GM12878 (cell line): ENCODE data around the gene DRAP1. TPM values are rescaled to one million over a fixed set of nuclear protein-coding genes. Genes with fewer than 3 reads are reported as not detected.

Experiments used
- ASH2L ChIP-seq: fragments of 300-600, 200-600 bp; sonication (generic); IDR thresholded peaks from 2 replicates; pipeline ENCODE4 v1.6.1; 2017; ENCODE audit warnings: low read depth, mild to moderate bottlenecking, borderline replicate concordance
- BACH1 ChIP-seq: fragments of 450-650 bp; IDR thresholded peaks from 2 replicates; pipeline ENCODE4 v1.6.1; 2017; ENCODE audit warnings: mild to moderate bottlenecking, borderline replicate concordance
- CBFB ChIP-seq: IDR thresholded peaks from 2 replicates; pipeline ENCODE4 v1.6.1; 2016; ENCODE audit warnings: antibody characterized with exemption, low read depth
- CEBPB ChIP-seq, 2 experiments: fragments of 150-350 bp in 1 of 2; IDR thresholded peaks; 2 replicates each; pipeline ENCODE4 v1.6.1; 2012 to 2014; ENCODE audit warnings: low read depth in 2 of 2, low read length in 2 of 2, borderline replicate concordance in 1 of 2, inconsistent platforms in 1 of 2
- CUX1 ChIP-seq: IDR thresholded peaks from 2 replicates; pipeline ENCODE4 v1.6.1; 2012; ENCODE audit warnings: improper control_type of control experiment, low read depth, low read length; ENCODE audit not compliant: insufficient replicate concordance
- FOXK2 ChIP-seq: fragments of 450-650 bp; IDR thresholded peaks from 2 replicates; pipeline ENCODE4 v1.6.1; 2017; ENCODE audit warnings: mild to moderate bottlenecking, moderate library complexity
- JUND ChIP-seq: IDR thresholded peaks from 2 replicates; pipeline ENCODE4 v1.6.1; 2012; ENCODE audit warnings: low read depth, mild to moderate bottlenecking, low read length, improper control_type of control experiment, moderate library complexity
- KDM1A ChIP-seq: fragments of 200-600 bp; sonication (generic); IDR thresholded peaks from 2 replicates; pipeline ENCODE4 v1.6.1; 2016; ENCODE audit warnings: borderline replicate concordance
- MLLT1 ChIP-seq: fragments of 450-650 bp; IDR thresholded peaks from 2 replicates; pipeline ENCODE4 v1.6.1; 2016; ENCODE audit warnings: mild to moderate bottlenecking
- MTA3 ChIP-seq: IDR thresholded peaks from 2 replicates; pipeline ENCODE4 v1.6.1; 2012; ENCODE audit warnings: low read length, inconsistent platforms, borderline replicate concordance
- MYB ChIP-seq: fragments of 150-350 bp; IDR thresholded peaks from 2 replicates; pipeline ENCODE4 v1.6.1; 2014; ENCODE audit warnings: mild to moderate bottlenecking, low read depth, low read length, borderline replicate concordance
- NR2C1 ChIP-seq: fragments of 450-650 bp; IDR thresholded peaks from 2 replicates; pipeline ENCODE4 v1.6.1; 2017; ENCODE audit warnings: antibody characterized with exemption, mild to moderate bottlenecking, moderate library complexity
- NRF1 ChIP-seq: conservative IDR thresholded peaks from 2 replicates; pipeline ENCODE4 v1.6.1; 2011; ENCODE audit warnings: mild to moderate bottlenecking, low read depth, low read length, improper control_type of control experiment
- RELA ChIP-seq: fragments of 450-650 bp; IDR thresholded peaks from 2 replicates; pipeline ENCODE4 v1.8.0; 2014; ENCODE audit warnings: borderline replicate concordance; ENCODE audit not compliant: partially characterized antibody
- RUNX3 ChIP-seq: IDR thresholded peaks from 2 replicates; pipeline ENCODE4 v1.6.1; 2012; ENCODE audit warnings: low read length, inconsistent platforms
- SIX5 ChIP-seq: IDR thresholded peaks from 2 replicates; pipeline ENCODE4 v1.6.1; 2011; ENCODE audit warnings: mild to moderate bottlenecking, low read depth, low read length, moderate library complexity; ENCODE audit not compliant: severe bottlenecking
- SMAD1 ChIP-seq: fragments of 450-650 bp; IDR thresholded peaks from 2 replicates; pipeline ENCODE4 v1.6.1; 2018; ENCODE audit warnings: mild to moderate bottlenecking, low read depth; ENCODE audit not compliant: partially characterized antibody
- SP1 ChIP-seq: IDR thresholded peaks from one replicate; pipeline ENCODE4 v1.6.1; 2011; ENCODE audit warnings: low read depth, low read length
- SREBF2 ChIP-seq: IDR thresholded peaks from 2 replicates; pipeline ENCODE4 v1.6.1; 2012; ENCODE audit warnings: mild to moderate bottlenecking, low read length
- YY1 ChIP-seq: IDR thresholded peaks from 2 replicates; pipeline ENCODE4 v1.6.1; 2011; ENCODE audit warnings: low read depth, mild to moderate bottlenecking, low read length
- ZBTB11 ChIP-seq: fragments of 450-650 bp; formaldehyde crosslinking; IDR thresholded peaks from 2 replicates; pipeline ENCODE4 v1.5.0; 2022; ENCODE audit warnings: mild to moderate bottlenecking, missing genetic modification characterization
- polyA plus RNA-seq, 11 experiments: library from polyadenylated mRNA; depleted of rRNA in 4 of 11; unstranded in 6 of 11; stranded (reverse) in 5 of 11; fragments of >200 nt; fragmentation: Nextera tagmentation in 4 of 11; fragmentation: Illumina TruSeq in 1 of 11; extraction: Ambion mirVana in 4 of 11; extraction: Trizol in 1 of 11; gene quantifications; 1 replicate in 1 of 11; 2 replicates in 10 of 11; pipeline versions ENCODE4 v1.2.1 to v1.2.3, GENCODE V29; 2011 to 2016; ENCODE audit warnings: inconsistent platforms in 2 of 11, missing spikeins in 2 of 11, low read depth in 1 of 11
- total RNA-seq, 4 experiments: library from RNA; depleted of rRNA in 3 of 4; stranded (reverse); fragments of >200 nt in 3 of 4; fragmentation: Illumina TruSeq in 1 of 4; extraction: Trizol in 1 of 4; gene quantifications; 2 replicates each; pipeline versions ENCODE4 v1.2.1 to v1.2.3, GENCODE V29; 2013 to 2021

The DRAP1 gene
- total and polyA plus RNA-seq, 10 of the 15 experiments (the other 5 are each of a cell fraction or from before 2014, with no cell fraction given) = 9.4 to 163 (median 114) TPM

GRCh38 chr11:65900125-65900898 lies 18.9 kb upstream of the DRAP1 start, which contains the start of gene FOSL1 (continued):
- TF ChIP-seq YY1 = no peak
- TF ChIP-seq MYB = no peak
- TF ChIP-seq CEBPB (IDR thresholded peaks at IDR 0.05; ENCODE audit: borderline replicate concordance in 1 of 2, low read depth in 2 of 2, low read length in 2 of 2) = no peak
- TF ChIP-seq FOXK2 = peak; percentile 89
- TF ChIP-seq SIX5 = no peak
- TF ChIP-seq ZBTB11 (CRISPR knock-in tag) = no peak
- peak; percentile 78 for TF ChIP-seq BACH1
- 0 out of 2 replicates have a peak, but pooled peaks have one; percentile 21 for TF ChIP-seq NR2C1
- no peak for TF ChIP-seq KDM1A
- TF ChIP-seq ASH2L = no peak
- TF ChIP-seq SMAD1 = no peak
- TF ChIP-seq CBFB = no peak; the same call in 1 of the 2 replicates
- TF ChIP-seq SREBF2 = no peak
- TF ChIP-seq CUX1 = no peak
- no peak for TF ChIP-seq NRF1
- TF ChIP-seq RUNX3 = peak; percentile 54; the same call in 1 of the 2 replicates
- TF ChIP-seq JUND = peak; percentile 93
- TF ChIP-seq MTA3 = no peak
- no peak for TF ChIP-seq MLLT1
- peak; percentile 27 for TF ChIP-seq RELA
- TF ChIP-seq SP1 = peak; percentile 59
